HTR-8/SVneo (cell line): Measurements from ENCODE around the gene LSM10.

ENCODE experiments used
- DNase-seq: peaks from one replicate; pipeline ENCODE4 v3.0.0; 2011; ENCODE audit warnings: low spot score, mixed read lengths; ENCODE audit not compliant: insufficient read length
- FAIRE-seq: peaks from 2 replicates; lab custom pipeline; 2011; peaks lifted over from hg19 to GRCh38; lab: Jason Lieb, UNC

Gene LSM10

DNA sequence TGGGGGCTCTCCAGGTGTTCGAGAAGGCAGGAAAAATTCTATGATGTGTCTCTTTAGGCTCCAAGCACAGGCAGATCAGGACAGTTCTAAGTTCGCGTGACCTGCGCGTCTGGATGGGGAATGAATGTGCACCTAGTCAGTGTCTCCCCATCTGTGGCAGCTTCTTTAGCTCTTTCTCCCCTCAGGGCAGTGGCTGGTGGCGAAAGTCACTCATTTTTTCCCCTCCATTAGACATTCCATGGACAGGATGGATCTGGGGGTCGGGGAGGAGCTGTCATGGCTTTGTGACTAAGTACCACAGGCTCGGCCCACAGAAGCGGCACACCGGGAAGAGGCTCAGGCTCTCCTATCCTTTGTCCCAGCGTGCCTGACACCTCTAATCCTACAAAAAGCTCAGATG, 43.2 kb downstream of the LSM10 start:
- no peak for DNase-seq
- FAIRE-seq = no peak

DNA sequence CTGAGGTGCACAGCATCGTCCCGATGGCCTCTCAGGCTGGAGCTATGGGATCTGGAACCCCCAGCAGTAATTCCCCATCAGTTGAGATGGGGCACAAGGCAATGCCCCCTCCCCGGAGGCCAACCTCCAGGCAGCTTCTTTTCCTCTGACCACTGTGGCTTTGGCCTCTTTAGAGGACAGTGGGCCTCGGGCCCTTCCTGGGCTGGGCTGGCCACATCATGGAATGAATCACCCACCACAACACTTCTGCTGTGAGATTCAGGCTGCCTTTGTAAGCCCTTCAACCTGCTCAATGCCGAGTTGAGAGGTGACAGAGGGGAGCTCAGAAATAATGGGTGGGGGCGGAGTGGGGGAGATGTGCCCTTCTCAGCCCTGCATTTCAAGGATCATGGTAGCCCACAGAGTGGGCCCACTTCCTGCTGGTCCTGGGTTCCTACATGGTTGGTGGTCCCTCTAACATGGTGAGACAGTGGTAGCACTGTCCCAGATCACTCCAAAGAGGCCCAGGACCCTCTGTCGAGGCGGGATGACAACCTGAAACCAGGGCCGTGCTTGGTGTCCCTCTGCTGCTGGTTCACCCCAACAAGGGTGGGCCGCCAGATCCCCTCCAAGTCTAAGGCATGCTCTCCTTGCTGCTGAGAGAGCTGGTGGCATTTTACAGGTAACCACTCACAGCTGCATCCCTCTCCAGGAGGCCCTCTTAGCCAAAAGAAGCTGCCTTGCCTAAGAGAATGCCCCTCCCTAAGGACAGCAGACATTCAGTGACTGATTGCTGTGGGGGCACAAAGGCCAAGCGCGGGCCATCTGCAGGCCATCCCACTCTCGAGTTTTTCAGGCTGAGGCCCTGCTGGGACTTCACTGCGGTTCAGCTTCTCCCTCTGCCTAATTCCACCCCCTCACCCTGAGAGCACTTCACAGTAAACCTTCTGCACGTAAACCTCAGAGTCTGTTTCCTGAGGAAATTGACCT, 44.5 kb downstream of the LSM10 start:
- DNase-seq (peak; percentile 53), FAIRE-seq (no peak)

GRCh38 chr1:36352125-36352909, 45.4 kb downstream of the LSM10 start:
- DNase-seq = peak; percentile 41
- peak; percentile 83 for FAIRE-seq

- DNase-seq (peak; percentile 55), FAIRE-seq (peak; percentile 75)
These were observed 46.3 kb downstream of the LSM10 start for GRCh38 chr1:36351227-36351977.

DNA sequence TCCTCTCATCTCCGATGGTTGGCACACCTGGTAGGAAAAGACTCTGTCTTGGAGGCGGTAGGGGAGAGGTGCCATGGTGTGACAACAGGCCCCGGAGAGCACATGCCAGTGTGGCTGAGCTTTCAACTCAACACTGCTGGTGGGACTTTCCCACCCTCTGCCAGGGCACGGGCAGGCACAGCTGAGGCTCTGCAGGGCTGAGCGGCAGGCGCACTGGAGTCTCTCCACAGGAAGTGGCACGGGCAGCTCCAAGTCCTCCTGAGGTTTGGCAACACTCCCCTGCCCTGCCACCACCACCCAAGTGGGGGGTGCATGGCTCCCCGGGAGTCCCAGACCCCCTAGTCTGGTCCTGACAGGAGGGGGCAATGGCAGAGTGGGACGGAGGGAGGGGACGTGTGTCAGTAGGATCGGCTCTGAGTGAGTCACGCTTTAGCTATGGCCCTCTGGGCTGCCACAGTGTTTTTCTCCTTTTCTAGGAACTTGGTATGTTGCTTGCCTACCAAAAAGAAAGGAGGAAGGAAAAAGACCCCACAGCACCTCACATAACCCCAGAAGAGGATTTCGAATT, 47.0 kb downstream of the LSM10 start:
- DNase-seq (peak; percentile 74), FAIRE-seq (peak; percentile 93)

DNA sequence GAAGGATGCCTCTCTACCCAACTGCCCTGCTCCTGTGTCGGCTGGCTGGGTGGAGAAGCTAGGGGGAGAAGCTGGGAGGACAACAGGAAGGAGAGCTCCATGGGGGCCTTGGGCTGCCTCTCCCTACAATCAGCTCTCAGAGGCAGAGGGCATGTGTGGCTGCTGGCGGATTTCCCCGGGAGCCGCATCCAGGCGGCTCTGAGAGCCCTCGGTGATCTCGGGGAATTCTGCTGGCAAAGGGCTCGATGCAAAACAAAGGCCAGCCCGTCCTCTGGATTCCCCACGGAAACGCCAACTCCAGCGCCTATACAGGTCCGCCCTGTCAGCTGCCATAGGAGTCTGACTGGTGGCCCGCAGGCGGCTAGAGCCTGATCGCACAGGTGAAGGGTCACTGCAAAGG, 47.9 kb downstream of the LSM10 start:
- FAIRE-seq (no peak), DNase-seq (no peak)

DNA sequence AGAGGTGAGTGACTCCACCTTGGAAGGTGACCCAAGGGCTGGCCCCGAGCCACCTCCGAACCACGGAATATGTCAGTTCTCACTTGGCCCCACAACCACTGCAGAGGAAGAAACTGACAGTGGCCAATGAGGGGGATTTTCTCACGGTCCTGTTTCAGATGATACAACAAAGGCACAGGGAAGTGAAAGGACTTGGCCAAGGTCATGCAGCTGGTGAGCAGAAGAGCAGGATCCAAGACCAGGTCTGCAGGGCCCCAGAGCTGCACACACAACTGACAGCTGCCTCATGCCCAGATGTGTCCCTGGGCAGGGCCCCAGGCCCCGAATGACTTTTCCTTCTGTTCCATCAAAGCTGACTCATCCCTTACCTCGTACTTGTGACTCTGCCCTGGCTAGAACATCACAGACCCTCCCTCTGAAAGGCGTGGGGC, 48.5 kb downstream of the LSM10 start:
- no peak for FAIRE-seq
- no peak for DNase-seq

- FAIRE-seq (no peak), DNase-seq (no peak)
These were observed 50.9 kb downstream of the LSM10 start for GRCh38 chr1:36346741-36347370.

- no peak for DNase-seq
These were observed 52.4 kb downstream of the LSM10 start for GRCh38 chr1:36345353-36345752.

DNA sequence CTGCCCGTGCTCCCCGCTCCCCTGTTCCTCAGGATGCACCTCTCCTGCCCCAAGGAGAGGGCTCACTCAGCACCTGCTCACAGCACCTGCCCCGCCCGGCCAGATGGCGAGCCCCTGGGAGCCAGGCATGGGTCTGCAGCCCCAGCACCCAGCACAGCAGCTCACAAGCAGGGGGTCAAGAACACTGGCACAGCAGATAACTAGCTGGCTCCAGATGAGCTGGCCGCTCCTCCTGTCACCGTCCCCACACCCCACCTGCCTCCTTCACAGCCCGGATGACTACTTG, 53.4 kb downstream of the LSM10 start:
- no peak for FAIRE-seq
- DNase-seq = no peak

More at GRCh38 chr1:36345353-36345752, 52.4 kb downstream of the LSM10 start:
- no peak for FAIRE-seq

- FAIRE-seq = no peak
These were observed 53.9 kb downstream of the LSM10 start for GRCh38 chr1:36343651-36344394.

More at GRCh38 chr1:36343651-36344394, 53.9 kb downstream of the LSM10 start:
- DNase-seq = no peak
